ENCODE data around the gene ITM2C.

The ITM2C gene

GRCh38 chr2:230874456-230874855 is 9.7 kb downstream of the ITM2C start:
- no peak for FAIRE-seq

- FAIRE-seq, result no peak
These were observed 10.1 kb downstream of the ITM2C start for GRCh38 chr2:230874876-230875275.

DNA sequence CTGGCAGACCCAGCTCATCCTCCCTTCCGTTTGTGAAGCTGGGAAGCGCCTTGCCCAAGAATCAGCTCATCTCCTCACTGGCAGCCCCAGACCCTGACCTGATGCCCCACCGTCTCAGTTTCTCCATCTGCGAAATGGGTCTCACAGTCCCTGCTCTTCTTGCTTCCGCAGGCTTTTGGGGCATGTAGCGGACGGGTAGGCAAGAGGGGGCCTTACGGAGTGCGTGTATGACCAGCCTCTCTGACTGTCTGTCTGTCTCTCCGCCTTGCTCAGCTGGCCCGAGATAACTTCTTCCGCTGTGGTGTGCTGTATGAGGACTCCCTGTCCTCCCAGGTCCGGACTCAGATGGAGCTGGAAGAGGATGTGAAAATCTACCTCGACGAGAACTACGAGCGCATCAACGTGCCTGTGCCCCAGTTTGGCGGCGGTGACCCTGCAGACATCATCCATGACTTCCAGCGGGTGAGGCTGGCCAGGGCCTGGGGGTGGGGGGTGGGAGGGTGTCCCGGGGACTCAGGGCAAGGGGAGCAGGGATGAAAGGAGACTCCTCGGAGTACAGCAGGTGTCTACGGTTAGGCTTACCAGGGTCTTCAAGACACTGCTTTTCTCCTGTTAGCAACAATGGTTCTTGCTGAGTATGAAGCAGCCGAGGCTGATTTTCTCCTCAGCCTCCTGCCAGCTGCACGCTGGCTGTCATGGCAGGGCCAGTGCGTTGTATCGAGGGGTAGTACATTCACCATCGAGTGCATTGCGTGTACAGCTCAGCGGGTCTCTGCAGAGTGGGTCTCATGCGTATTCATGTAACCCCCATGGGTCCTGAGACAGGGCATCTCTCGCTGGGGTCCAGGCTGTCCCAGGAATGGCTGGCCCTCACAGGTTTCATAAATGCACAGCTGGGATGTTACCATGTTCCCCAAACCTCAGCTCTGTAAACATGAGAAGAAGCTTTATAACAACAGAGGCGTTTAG is 10.9 kb downstream of the ITM2C start:
- no peak for FAIRE-seq

GRCh38 chr2:230877116-230877758 is 12.5 kb downstream of the ITM2C start:
- FAIRE-seq, result no peak

GRCh38 chr2:230877759-230878598 is 13.2 kb downstream of the ITM2C start:
- no peak for FAIRE-seq

GRCh38 chr2:230878599-230879188 is 14.0 kb downstream of the ITM2C start:
- FAIRE-seq, result no peak

DNA sequence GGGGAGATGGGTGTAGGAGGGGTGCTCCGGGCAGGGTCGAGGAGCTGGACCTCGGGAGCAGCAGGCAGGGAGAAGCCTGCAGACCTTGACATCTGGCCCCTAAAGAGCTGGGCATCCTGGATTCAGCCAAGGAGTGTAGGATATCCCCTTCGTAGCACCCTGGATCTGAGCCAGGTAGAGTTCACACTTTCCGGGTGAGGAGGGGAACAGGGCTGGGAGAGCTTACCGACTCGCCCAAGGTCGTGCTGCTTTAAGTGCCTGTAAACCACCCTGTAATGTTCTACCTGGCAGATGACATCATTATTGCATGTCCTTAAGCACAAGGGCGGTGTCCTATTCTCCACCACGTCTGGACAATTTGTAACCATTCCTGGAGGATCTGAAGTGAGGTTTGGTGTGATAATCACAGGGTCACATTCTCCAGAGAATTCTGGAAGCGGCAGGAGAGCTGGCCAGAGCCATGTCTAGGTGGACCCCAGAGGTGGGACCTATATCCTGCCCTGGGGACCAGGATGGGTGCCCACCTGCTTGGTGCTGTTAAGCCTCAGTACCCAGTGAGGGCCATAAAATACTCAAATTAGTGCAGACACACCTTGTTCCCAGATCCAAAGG is 14.6 kb downstream of the ITM2C start:
- no peak for FAIRE-seq

- FAIRE-seq, result no peak
These were observed 15.1 kb downstream of the ITM2C start for GRCh38 chr2:230879891-230880290.

DNA sequence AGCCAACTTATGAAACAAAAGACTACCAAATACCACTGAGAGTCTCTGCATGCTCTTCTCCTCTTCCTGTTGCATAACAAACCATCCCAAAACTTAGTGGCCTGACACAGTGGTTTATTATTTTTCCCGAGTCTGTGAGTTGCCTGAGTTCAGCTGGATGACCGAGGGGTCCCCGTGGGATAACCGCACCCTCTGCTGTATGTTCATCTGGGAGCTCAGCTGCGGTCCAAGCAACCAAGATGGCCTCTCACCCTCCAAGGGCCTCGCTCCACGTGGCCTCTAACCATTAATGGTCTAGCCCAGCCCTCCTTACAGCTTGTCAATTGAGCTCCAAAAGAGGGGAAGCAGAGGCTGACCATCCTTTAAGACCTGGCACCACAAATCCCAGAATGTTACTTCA is 17.1 kb downstream of the ITM2C start:
- FAIRE-seq, result no peak

GRCh38 chr2:230885463-230886130 is 20.9 kb downstream of the ITM2C start:
- FAIRE-seq, result no peak

GRCh38 chr2:230886206-230886605 is 21.5 kb downstream of the ITM2C start:
- FAIRE-seq, result no peak

DNA sequence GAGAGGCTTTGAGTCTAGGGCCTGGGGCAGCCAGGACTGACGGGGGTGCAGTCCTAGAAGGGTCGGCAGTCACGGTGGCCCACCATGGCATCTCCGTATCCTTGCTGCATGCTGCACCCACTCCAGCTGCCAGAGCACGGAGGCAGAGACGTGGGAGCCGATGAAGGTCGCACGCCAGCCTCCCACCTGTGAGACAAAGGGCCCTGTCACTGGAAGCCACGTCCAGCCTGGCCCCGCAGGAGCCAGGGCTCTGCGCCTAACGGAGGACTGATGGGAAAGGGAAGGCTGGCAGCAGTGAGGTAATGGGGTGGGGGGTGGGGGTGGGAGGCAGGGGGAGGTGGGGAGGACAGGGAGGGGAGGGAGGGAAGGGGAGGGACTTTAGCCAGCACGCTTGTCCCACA is 21.9 kb downstream of the ITM2C start:
- FAIRE-seq, result no peak

- FAIRE-seq, result no peak
These were observed 22.6 kb downstream of the ITM2C start for GRCh38 chr2:230887342-230887741.

- no peak for FAIRE-seq
These were observed 24.2 kb downstream of the ITM2C start for GRCh38 chr2:230888824-230889400.

- FAIRE-seq, result no peak
These were observed 25.3 kb downstream of the ITM2C start for GRCh38 chr2:230889911-230890601.

GRCh38 chr2:230890646-230891045 is 25.9 kb downstream of the ITM2C start:
- FAIRE-seq, result no peak

DNA sequence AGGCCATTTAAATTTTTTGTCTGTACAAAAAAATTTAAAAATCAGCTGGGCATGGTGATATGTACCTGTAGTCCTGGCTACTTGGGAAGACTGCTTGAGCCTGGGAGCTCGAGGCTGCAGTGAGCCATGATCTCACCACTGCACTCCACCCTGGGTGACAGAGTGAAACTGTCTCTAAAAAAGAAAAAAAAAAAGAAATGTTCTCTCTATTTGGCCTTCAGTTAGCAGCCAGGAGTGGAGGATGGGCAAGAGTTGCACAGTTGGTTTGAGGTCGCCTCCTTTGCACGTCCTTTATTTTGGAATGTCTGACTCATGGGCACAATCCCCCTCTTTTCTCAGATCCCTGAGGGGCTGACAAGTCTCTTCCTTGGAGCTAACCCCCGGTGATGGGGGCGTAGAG is 26.3 kb downstream of the ITM2C start:
- FAIRE-seq, result no peak

- FAIRE-seq, result no peak
These were observed 26.8 kb downstream of the ITM2C start for GRCh38 chr2:230891509-230891908.

- no peak for FAIRE-seq
These were observed 28.6 kb downstream of the ITM2C start for GRCh38 chr2:230893338-230893737.

- FAIRE-seq, result no peak
These were observed 29.4 kb downstream of the ITM2C start for GRCh38 chr2:230893841-230894781.

Data from G401.6 (cell line).